GM10248 (cell line): ENCODE data around the gene ERP44.
"Not testable (repeated sequence)": the region's sequence is repeated elsewhere in the genome, so short reads cannot be mapped to it uniquely, and the experiment has no call there.

Experiments
- CTCF ChIA-PET: fragments of 300-600 bp; sonication (Branson Sonifier 250); formaldehyde crosslinking; extraction: SDS; loops from one replicate; lab custom pipeline; 2021; ENCODE audit warnings: antibody characterized with exemption; lab: Yijun Ruan, JAX
- POLR2A ChIA-PET: fragments of 350-650 bp; sonication (Branson Sonifier 250); formaldehyde crosslinking; extraction: SDS; loops from one replicate; lab custom pipeline; 2020; ENCODE audit warnings: antibody characterized with exemption; lab: Yijun Ruan, JAX
- DNase-seq: peaks from one replicate; pipeline ENCODE4 v3.0.0; 2012; ENCODE audit errors: extremely low spot score
- TF ChIP-seq, protein P1 (sequence below): IDR thresholded peaks from 2 replicates; pipeline ENCODE4 v1.5.1; 2012; ENCODE audit warnings: mild to moderate bottlenecking, low read depth; ENCODE audit errors: extremely low read depth, missing control alignments, control extremely low read depth

ERP44 gene

DNA sequence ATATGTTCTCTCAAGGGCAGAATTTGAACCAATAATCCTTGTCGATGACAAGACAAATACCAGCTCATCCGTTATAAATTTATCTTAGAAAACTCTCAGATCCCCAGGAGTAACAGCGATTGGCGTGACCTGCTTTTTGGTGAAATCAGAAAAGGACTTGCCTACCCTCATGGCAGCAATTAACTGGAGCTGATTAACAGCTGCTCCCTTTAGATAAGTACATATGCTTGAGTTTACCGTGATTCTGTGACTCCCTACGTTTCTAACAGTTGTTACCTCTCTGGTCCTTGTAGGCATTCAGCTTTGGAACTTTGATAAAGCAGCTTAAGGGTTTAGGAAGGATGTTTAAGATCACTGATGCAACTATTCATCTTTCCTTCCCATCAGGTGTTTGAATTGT is 2.8 kb upstream of the ERP44 start:
- TF ChIP-seq, protein P1, sequence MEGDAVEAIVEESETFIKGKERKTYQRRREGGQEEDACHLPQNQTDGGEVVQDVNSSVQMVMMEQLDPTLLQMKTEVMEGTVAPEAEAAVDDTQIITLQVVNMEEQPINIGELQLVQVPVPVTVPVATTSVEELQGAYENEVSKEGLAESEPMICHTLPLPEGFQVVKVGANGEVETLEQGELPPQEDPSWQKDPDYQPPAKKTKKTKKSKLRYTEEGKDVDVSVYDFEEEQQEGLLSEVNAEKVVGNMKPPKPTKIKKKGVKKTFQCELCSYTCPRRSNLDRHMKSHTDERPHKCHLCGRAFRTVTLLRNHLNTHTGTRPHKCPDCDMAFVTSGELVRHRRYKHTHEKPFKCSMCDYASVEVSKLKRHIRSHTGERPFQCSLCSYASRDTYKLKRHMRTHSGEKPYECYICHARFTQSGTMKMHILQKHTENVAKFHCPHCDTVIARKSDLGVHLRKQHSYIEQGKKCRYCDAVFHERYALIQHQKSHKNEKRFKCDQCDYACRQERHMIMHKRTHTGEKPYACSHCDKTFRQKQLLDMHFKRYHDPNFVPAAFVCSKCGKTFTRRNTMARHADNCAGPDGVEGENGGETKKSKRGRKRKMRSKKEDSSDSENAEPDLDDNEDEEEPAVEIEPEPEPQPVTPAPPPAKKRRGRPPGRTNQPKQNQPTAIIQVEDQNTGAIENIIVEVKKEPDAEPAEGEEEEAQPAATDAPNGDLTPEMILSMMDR, result no peak
- ChIA-PET POLR2A (no interaction called here), CTCF (interaction anchor here (0.7 to 2.2 kb wide), 9 partner anchors 10 to 223 kb away, joined by 3 to 6 read pairs (median 4); no protein-coding TSS in a partner anchor)
- no peak for DNase-seq

DNA sequence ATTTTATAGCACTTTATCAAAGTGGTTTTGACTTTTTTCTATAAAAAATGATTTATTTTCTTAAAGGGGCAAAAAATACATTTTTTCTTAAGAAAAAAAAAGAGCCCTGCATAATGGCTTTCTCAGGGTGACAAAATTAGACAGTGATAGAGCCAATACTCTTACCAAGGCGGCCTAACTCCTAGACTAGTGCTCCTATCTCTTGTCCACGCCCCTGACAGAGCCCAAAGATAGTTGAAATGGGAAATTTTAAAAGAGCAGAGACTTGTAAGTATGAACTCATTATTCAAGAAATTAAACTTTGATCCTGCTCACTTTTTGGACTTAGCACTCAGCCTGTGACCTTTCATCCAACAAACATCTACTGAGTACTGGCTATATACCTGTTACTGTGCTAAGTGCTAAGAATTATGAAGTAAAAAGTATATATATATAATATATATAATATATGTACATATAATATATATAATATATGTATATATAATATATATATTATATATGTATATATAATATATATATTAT is 1.4 kb upstream of the ERP44 start:
- no peak for DNase-seq
- ChIA-PET POLR2A (no interaction called here), CTCF (interaction anchor here (1.3 kb wide), 1 partner anchor 937 kb away, joined by 3 read pairs; no protein-coding TSS in a partner anchor)
- TF ChIP-seq, protein P1, result no peak

DNA sequence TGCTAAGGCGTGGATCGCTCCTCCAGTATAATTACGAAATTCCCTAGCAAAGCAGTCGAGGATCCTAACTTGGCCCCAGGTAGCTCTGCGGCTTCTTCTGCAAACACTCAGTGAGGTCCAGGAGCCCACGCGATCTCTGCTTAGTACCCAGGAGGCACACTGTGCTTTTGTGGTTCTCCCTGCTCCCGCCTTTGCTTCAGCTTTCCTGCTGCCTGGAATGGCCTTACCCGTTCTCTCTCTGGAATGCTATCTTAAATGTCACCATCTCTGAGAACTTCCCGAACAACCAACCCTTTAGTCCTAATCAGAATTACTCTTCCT is 882 bp upstream of the ERP44 start:
- CTCF ChIA-PET, result interaction anchor here (1.3 kb wide), 1 partner anchor 936 kb away, joined by 3 read pairs; no protein-coding TSS in a partner anchor
- POLR2A ChIA-PET, result interaction anchor here (1.0 kb wide), 1 partner anchor 15 kb away, joined by 4 read pairs; no protein-coding TSS in a partner anchor
- TF ChIP-seq, protein P1, result no peak
- DNase-seq, result peak; percentile 32

DNA sequence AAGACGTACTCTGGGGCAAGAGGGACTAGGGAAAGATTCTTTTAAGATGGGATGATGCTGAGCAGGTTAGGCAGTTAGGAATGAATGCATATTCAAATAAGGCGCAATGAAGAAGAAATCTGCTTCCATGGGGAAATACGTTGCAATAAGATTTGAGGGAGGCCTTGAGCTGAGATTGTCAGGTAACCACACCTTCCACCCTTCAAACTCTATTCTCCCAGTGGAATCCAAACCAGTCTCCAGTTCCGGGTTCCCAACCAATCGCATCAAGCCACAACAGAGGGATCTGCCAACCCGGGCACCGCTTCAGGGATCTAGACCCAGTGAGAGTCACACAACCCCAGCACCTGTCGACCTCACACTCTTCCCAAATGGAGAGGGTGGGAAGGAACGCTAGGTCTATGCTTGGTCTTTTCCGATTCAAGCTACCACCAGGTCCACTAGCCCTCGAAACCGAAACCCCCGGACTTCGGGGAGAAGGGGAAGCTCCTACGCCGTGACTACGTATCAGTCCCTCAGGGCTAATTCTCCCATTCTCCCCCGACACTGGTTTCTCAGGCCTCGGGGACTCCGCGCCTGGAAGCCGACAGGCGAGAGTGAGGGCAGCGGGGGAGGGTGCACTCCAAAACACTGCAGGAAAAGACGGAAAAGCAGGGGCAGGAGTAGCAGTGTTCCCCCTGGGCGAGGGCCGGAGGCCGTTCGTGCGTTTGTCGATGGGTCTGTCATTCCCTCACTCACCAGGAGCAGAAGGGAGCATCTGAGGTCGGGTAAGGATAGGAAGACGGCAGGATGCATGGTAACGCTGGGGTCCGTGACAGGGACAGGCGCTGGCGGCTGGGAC is 534 bp downstream of the ERP44 start:
- ChIA-PET CTCF (interaction anchor here (1.3 to 1.6 kb wide), 2 partner anchors 11 to 15 kb away, joined by 4 to 6 read pairs; no protein-coding TSS in a partner anchor), POLR2A (interaction anchor here (1.0 to 1.3 kb wide), 2 partner anchors 11 to 13 kb away, joined by 4 to 8 read pairs; no protein-coding TSS in a partner anchor)
- TF ChIP-seq, protein P1, result no peak
- peak; percentile 28 for DNase-seq

DNA sequence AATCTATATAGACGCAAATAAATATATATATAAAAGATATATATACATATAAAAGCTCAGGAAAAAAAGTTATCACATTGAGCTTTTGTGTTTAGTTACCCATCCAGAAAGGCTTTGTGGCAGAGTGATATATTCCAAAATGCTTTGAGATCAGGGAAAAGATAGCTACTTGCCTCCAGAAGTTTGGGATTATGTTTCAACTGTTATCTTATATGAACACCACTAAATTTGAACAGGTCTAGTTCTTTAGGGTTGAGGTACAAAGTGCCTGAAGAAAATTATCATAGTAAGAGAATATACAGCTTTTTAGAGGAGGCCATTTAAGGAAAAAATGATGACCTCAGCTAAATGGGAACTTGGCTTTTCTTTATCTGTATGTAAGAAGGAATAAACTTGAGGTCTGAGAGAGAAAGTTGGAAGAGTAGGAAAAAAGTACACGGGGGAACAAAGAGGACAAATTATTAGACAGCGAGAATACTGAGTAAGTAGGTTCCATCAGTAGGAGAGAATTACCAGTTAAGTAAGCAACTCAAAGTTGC is 2.4 kb downstream of the ERP44 start:
- DNase-seq, result no peak
- ChIA-PET POLR2A (no interaction called here), CTCF (interaction anchor here (0.9 to 1.4 kb wide), 3 partner anchors 9 to 119 kb away, joined by 3 to 4 read pairs (median 3); no protein-coding TSS in a partner anchor)
- TF ChIP-seq, protein P1, result no peak

DNA sequence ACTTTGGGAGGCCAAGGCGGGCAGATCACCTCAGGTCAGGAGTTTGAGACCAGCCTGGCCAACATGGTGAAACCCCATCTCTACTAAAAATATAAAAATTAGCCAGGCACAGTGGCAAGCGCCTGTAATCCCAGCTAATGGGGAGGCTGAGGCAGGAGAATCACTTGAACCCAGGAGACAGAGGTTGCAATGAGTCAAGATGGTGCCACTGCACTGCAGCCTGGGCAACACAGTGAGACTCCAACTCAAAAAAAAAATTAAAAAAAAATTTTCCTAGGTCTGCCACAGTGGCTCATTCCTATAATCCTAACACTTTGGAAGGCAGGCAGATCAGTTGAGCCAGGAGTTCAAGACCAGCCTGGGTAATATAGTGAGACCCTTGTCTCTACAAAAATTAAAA is 4.4 kb downstream of the ERP44 start:
- DNase-seq, POLR2A ChIA-PET: not testable (repeated sequence)
- CTCF ChIA-PET, result interaction anchor here (1.7 to 1.9 kb wide), 3 partner anchors 10 to 115 kb away, joined by 3 to 7 read pairs (median 5); no protein-coding TSS in a partner anchor
